ENCODE results near the gene RNU5D-1. TPM values are rescaled to one million over a fixed set of nuclear protein-coding genes. Genes with fewer than 3 reads are reported as not detected.

Gene RNU5D-1
- total RNA-seq, 1 experiment from 2014 or later, result not detected

DNA sequence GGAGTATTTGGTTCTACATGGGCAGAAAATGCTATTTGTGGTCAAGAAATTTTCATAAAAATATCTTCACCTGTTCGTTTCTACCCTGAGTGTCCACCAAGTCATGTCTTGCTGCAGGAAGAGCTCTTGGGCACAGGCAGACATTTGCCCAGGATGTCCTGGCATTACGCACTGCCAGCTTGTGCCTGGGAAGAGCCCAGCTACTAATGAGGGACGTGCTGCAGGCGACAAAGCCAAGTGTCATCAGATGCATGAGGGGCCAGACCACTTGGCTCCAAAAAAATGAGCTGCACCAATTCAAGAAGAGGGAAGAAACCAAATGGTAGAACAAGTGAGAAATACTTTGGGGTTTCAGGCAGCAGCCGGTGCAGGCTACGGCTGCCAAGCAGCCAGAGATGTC is 12.9 kb downstream of the RNU5D-1 start:
- Histone ChIP-seq H4K8ac (replicated peaks; ENCODE audit: insufficient read length, low read depth, low read length) (no peak overlapping the region), H3K4me2 (ENCODE audit: insufficient read depth, insufficient read length, low read length) (no peak overlapping the region), H2AFZ (ENCODE audit: low read length) (no peak overlapping the region), H3K4ac (ENCODE audit: low read depth, low read length) (no peak overlapping the region), H4K20me1 (ENCODE audit: control insufficient read depth, insufficient read depth, insufficient read length) (no peaks in the 10 kb centered on the region), H4K91ac (ENCODE audit: insufficient read length, low read depth, low read length) (no peak overlapping the region), H2BK5ac (ENCODE audit: insufficient read length, low read length) (no peak overlapping the region), H3K23me2 (ENCODE audit: insufficient read length, low read depth, low read length, poor library complexity, severe bottlenecking) (no peaks in the 10 kb centered on the region), H3K56ac (ENCODE audit: insufficient read length, low read depth, low read length) (no peak overlapping the region), H3K9me3 (ENCODE audit: control insufficient read depth, low read depth, low read length) (no peaks in the 10 kb centered on the region), H3T11ph (ENCODE audit: low read length) (no peak overlapping the region), H3K14ac (ENCODE audit: insufficient read depth, low read length) (no peak overlapping the region), H3K23ac (ENCODE audit: insufficient read length, low read depth, low read length) (no peak overlapping the region), H2BK20ac (ENCODE audit: low read depth, low read length, poor library complexity, severe bottlenecking) (no peak overlapping the region), H3K9ac (ENCODE audit: extremely low read depth, insufficient read length, low read length) (no peak overlapping the region), H3K79me1 (ENCODE audit: insufficient read depth, low read depth, low read length, poor library complexity, severe bottlenecking) (no peaks in the 10 kb centered on the region), H3K27me3 (ENCODE audit: insufficient read depth, low read length) (no peaks in the 10 kb centered on the region), H2AK5ac (ENCODE audit: insufficient read length, low read length) (no peak overlapping the region), H2BK120ac (ENCODE audit: low read depth, low read length, poor library complexity, severe bottlenecking) (no peak overlapping the region), H2BK12ac (ENCODE audit: insufficient read length, low read depth, low read length) (no peak overlapping the region), H2BK15ac (ENCODE audit: low read depth, low read length) (no peak overlapping the region), H3K79me2 (ENCODE audit: insufficient read depth, low read length) (no peaks in the 10 kb centered on the region), H3K18ac (ENCODE audit: insufficient read length, low read depth, low read length) (no peak overlapping the region), H3K27ac (ENCODE audit: insufficient read length, low read depth, low read length) (no peak overlapping the region), H4K5ac (ENCODE audit: insufficient read length, low read depth, low read length) (no peak overlapping the region), H3K4me1 (ENCODE audit: insufficient read depth, low read length) (no peaks in the 10 kb centered on the region)
- Mint-ChIP-seq H3K27me3 (ENCODE audit: low read depth) (no peaks in the 10 kb centered on the region), H3K9me3 (no peaks in the 10 kb centered on the region), H3K36me3 (ENCODE audit: insufficient read depth in 1 of 3, low read depth in 3 of 3) (no peaks in the 10 kb centered on the region), H3K4me1 (peaks cover 3 to 7% of the 10 kb centered on the region in 2 experiments; a peak in 3 of 4 replicates), H3K27ac (no peak overlapping the region), H3K4me3 (no peak overlapping the region)
- TF ChIP-seq, protein P1, sequence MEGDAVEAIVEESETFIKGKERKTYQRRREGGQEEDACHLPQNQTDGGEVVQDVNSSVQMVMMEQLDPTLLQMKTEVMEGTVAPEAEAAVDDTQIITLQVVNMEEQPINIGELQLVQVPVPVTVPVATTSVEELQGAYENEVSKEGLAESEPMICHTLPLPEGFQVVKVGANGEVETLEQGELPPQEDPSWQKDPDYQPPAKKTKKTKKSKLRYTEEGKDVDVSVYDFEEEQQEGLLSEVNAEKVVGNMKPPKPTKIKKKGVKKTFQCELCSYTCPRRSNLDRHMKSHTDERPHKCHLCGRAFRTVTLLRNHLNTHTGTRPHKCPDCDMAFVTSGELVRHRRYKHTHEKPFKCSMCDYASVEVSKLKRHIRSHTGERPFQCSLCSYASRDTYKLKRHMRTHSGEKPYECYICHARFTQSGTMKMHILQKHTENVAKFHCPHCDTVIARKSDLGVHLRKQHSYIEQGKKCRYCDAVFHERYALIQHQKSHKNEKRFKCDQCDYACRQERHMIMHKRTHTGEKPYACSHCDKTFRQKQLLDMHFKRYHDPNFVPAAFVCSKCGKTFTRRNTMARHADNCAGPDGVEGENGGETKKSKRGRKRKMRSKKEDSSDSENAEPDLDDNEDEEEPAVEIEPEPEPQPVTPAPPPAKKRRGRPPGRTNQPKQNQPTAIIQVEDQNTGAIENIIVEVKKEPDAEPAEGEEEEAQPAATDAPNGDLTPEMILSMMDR (conservative IDR thresholded peaks at IDR 0.05), result no peak
- DNase-seq, result no peak
- no CpG with 5 or more reads among the region's 6 CpGs for WGBS (ENCODE audit: extremely low coverage, insufficient read length, low lambda C conversion rate)

Measured in H9 (cell line).